DOHH2 (cell line): Measurements from ENCODE around the gene CYS1.

Experiments
- H3F3A ChIP-seq: fragments of 200-600 bp; sonication (generic), shearing (Covaris generic); 2 replicates; pipeline ENCODE4 v1.6.0; 2016; ENCODE audit warnings: antibody characterized with exemption, mild to moderate bottlenecking; ENCODE audit not compliant: control insufficient read depth, insufficient read depth
- H3K27ac ChIP-seq: fragments of 200-600 bp; sonication (generic); 2 replicates; pipeline ENCODE4 v1.5.1; 2014; ENCODE audit warnings: low read depth, mild to moderate bottlenecking, low read length, moderate library complexity
- H3K27me3 ChIP-seq: fragments of 200-600 bp; sonication (generic); 2 replicates; pipeline ENCODE4 v1.6.1; 2014; ENCODE audit warnings: mild to moderate bottlenecking, low read length, mixed read lengths; ENCODE audit not compliant: control insufficient read depth
- H3K36me3 ChIP-seq: fragments of 200-600 bp; sonication (generic); 2 replicates; pipeline ENCODE4 v1.6.1; 2014; ENCODE audit warnings: mild to moderate bottlenecking, low read length, moderate library complexity, mixed read lengths; ENCODE audit not compliant: control insufficient read depth
- H3K4me1 ChIP-seq: fragments of 200-600 bp; sonication (generic); 2 replicates; pipeline ENCODE4 v1.6.1; 2014; ENCODE audit warnings: mild to moderate bottlenecking, low read length, mixed read lengths; ENCODE audit not compliant: control insufficient read depth
- H3K4me2 ChIP-seq: fragments of 200-600 bp; sonication (generic); 2 replicates; pipeline ENCODE4 v1.6.0; 2014; ENCODE audit warnings: mild to moderate bottlenecking, low read length, moderate library complexity
- H3K4me3 ChIP-seq: fragments of 200-600 bp; sonication (generic); 2 replicates; pipeline ENCODE4 v1.5.1; 2014; ENCODE audit warnings: mild to moderate bottlenecking, low read length, mixed read lengths
- H3K79me2 ChIP-seq: fragments of 200-600 bp; sonication (generic); 2 replicates; pipeline ENCODE4 v1.6.1; 2014; ENCODE audit warnings: mild to moderate bottlenecking, low read length, mixed read lengths; ENCODE audit not compliant: control insufficient read depth
- H3K9me2 ChIP-seq: fragments of 200-600 bp; sonication (generic); replicated peaks from 2 replicates; pipeline ENCODE4 v1.6.1; 2014; ENCODE audit warnings: mild to moderate bottlenecking, low read length, mixed read lengths; ENCODE audit not compliant: control insufficient read depth
- H3K9me3 ChIP-seq: fragments of 200-600 bp; sonication (generic); 2 replicates; pipeline ENCODE4 v1.6.1; 2014; ENCODE audit warnings: antibody characterized with exemption, low read length, mixed read lengths; ENCODE audit not compliant: control insufficient read depth, insufficient read depth
- H4K20me1 ChIP-seq: fragments of 200-600 bp; sonication (generic); 2 replicates; pipeline ENCODE4 v1.6.0; 2014; ENCODE audit warnings: low read depth, mild to moderate bottlenecking, antibody characterized with exemption, low read length, moderate library complexity; ENCODE audit not compliant: control insufficient read depth, insufficient read depth
- EZH2phosphoT487 ChIP-seq: fragments of 200-600 bp; sonication (generic); IDR thresholded peaks from 2 replicates; pipeline ENCODE4 v1.6.1; 2017; ENCODE audit warnings: borderline replicate concordance, mild to moderate bottlenecking, antibody characterized with exemption, low read length, moderate library complexity, mixed read lengths
- TF ChIP-seq, protein P1 (sequence below): fragments of 200-600 bp; sonication (generic); IDR thresholded peaks from one replicate; pipeline ENCODE4 v1.5.1; 2014; ENCODE audit warnings: antibody characterized with exemption, mild to moderate bottlenecking, low read depth, low read length; ENCODE audit not compliant: poor library complexity, severe bottlenecking

CYS1 gene

DNA sequence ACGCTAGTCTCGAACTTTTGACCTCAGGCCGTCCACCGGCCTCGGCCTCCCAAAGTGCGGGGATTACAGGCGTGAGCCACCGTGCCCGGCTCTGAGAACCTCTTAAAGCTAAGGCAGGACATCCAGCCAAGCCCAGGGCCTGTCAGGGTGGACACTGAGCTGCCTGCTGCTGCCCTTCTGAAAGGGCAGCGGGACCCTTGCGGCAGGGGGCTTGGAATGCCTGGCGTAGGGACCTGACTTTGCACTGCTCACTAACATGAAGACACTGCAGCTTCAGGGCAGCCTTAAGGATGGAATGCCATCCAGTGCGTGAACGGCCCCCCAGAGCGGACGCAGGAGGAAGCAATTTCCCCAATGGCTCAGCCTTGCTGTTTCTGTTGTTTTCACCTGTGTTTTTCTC is 9.0 kb downstream of the CYS1 start:
- Histone ChIP-seq H3K9me3 (no peaks in the 10 kb centered on the region), H3K27ac (no peak overlapping the region), H3F3A (no peaks in the 10 kb centered on the region), H4K20me1 (no peaks in the 10 kb centered on the region), H3K4me1 (peaks cover 16% of the 10 kb centered on the region), H3K9me2 (no peaks in the 10 kb centered on the region), H3K79me2 (no peaks in the 10 kb centered on the region), H3K27me3 (0 out of 2 replicates have a peak, but pooled peaks cover 3% of the 10 kb centered on the region), H3K4me3 (no peak overlapping the region), H3K36me3 (no peaks in the 10 kb centered on the region), H3K4me2 (no peak overlapping the region)
- no peak for TF ChIP-seq EZH2phosphoT487

DNA sequence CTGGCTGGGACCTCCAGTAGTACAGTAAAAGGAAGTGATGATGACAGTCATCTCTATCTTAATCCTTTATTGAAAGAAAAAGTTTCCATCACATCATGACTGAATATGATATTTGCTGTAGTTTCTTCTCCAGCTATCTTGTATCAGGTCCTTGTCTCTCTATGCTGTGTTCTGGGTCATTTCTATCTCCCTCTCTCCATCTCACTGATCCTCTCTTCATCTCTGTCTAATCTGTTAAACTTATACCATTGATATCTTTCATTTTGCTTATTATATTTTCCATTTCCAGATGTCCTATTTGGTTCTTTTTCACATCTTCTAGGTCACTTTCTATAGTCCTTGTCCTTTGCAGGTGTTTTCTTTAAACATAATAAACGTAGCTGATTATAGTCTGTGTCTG is 12.3 kb downstream of the CYS1 start:
- Histone ChIP-seq H3K27ac (no peak overlapping the region), H3K9me3 (no peaks in the 10 kb centered on the region)

DNA sequence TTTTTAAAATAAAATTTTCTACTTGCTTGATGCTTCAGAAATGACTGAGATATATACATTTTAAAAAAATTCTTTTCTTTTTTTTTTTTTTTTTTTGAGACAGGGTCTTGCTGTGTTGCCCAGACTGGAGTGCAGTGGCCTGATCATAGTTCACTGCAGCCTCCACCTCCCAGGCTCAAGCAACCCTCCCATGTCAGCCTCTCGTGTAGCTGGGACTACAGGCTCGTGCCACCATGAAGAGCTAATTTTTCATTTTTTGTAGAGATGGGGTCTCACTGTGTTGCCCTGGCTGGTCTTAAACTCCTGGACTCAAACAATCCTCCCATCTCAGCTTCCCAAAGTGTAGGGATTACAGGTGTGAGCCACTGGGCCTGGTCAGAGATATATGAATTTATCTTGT is 12.9 kb downstream of the CYS1 start:
- Histone ChIP-seq H3K36me3 (no peaks in the 10 kb centered on the region), H3F3A (no peaks in the 10 kb centered on the region), H4K20me1 (no peaks in the 10 kb centered on the region), H3K9me2 (no peaks in the 10 kb centered on the region), H3K4me2 (no peak overlapping the region), H3K27me3 (no peaks in the 10 kb centered on the region), H3K4me3 (no peak overlapping the region), H3K79me2 (no peaks in the 10 kb centered on the region), H3K27ac (no peak overlapping the region), H3K9me3 (no peaks in the 10 kb centered on the region), H3K4me1 (peaks cover 7% of the 10 kb centered on the region)
- TF ChIP-seq, protein P1, sequence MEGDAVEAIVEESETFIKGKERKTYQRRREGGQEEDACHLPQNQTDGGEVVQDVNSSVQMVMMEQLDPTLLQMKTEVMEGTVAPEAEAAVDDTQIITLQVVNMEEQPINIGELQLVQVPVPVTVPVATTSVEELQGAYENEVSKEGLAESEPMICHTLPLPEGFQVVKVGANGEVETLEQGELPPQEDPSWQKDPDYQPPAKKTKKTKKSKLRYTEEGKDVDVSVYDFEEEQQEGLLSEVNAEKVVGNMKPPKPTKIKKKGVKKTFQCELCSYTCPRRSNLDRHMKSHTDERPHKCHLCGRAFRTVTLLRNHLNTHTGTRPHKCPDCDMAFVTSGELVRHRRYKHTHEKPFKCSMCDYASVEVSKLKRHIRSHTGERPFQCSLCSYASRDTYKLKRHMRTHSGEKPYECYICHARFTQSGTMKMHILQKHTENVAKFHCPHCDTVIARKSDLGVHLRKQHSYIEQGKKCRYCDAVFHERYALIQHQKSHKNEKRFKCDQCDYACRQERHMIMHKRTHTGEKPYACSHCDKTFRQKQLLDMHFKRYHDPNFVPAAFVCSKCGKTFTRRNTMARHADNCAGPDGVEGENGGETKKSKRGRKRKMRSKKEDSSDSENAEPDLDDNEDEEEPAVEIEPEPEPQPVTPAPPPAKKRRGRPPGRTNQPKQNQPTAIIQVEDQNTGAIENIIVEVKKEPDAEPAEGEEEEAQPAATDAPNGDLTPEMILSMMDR: no peak
- TF ChIP-seq EZH2phosphoT487: no peak

More for the DNA sequence above, 12.3 kb downstream of the CYS1 start:
- peaks cover 13% of the 10 kb centered on the region for H3K4me1 ChIP-seq
- no peaks in the 10 kb centered on the region for H4K20me1 ChIP-seq
- H3K9me2 ChIP-seq: no peaks in the 10 kb centered on the region
- no peaks in the 10 kb centered on the region for H3F3A ChIP-seq
- H3K79me2 ChIP-seq: no peaks in the 10 kb centered on the region
- H3K4me2 ChIP-seq: no peak overlapping the region
- H3K4me3 ChIP-seq: no peak overlapping the region
- no peaks in the 10 kb centered on the region for H3K27me3 ChIP-seq
- H3K36me3 ChIP-seq: no peaks in the 10 kb centered on the region
- TF ChIP-seq, protein P1: no peak
- TF ChIP-seq EZH2phosphoT487: no peak

DNA sequence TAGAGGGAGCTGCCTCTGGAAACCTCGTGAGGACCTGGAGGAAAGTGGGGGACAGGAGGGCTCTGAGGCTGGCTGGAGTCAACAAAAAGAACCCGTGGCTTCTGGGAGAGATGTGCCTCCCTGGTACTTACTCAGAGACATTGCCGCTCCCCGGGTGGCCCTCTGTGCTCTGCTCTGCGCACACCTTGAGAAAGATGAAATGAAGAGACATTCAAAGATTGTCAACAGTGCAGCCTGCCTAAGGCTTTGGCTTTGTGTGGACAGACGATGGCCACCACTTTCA is 14.5 kb downstream of the CYS1 start:
- H3K9me3 ChIP-seq: no peaks in the 10 kb centered on the region
- no peak overlapping the region for H3K4me3 ChIP-seq

More for the DNA sequence above, 14.5 kb downstream of the CYS1 start:
- Histone ChIP-seq H3K9me2 (no peaks in the 10 kb centered on the region), H3F3A (no peaks in the 10 kb centered on the region), H3K4me2 (no peak overlapping the region), H3K27me3 (no peaks in the 10 kb centered on the region), H3K27ac (no peak overlapping the region), H3K79me2 (no peaks in the 10 kb centered on the region), H3K4me1 (no peaks in the 10 kb centered on the region), H4K20me1 (no peaks in the 10 kb centered on the region), H3K36me3 (no peaks in the 10 kb centered on the region)
- TF ChIP-seq, protein P1: no peak
- TF ChIP-seq EZH2phosphoT487: no peak
